Bronchial epithelial cell (primary cell): ENCODE data around the gene ORC1. TPM values are rescaled to one million over a fixed set of nuclear protein-coding genes. Genes with fewer than 3 reads are reported as not detected.

Experiments used
- DNase-seq: peaks from one replicate; pipeline ENCODE4 v3.0.0-alpha.2; 2010; ENCODE audit warnings: low read depth
- FAIRE-seq: peaks from 2 replicates; lab custom pipeline; 2011; peaks lifted over from hg19 to GRCh38; lab: Jason Lieb, UNC
- H3K27me3 ChIP-seq: 2 replicates; pipeline ENCODE4 v1.5.1; 2011; ENCODE audit warnings: low read length; ENCODE audit not compliant: control insufficient read depth, insufficient read depth
- H3K36me3 ChIP-seq: 2 replicates; pipeline ENCODE4 v1.5.1; 2011; ENCODE audit warnings: low read length; ENCODE audit not compliant: control insufficient read depth, insufficient read depth
- H3K4me3 ChIP-seq: 2 replicates; pipeline ENCODE4 v1.5.1; 2011; ENCODE audit warnings: mild to moderate bottlenecking, low read depth, low read length, control low read depth
- total RNA-seq: library from RNA; depleted of rRNA; stranded (reverse); fragments of >200 nt; gene quantifications from 2 replicates; pipeline ENCODE4 v1.2.1, GENCODE V29; 2014
- TF ChIP-seq, protein P1 (sequence below): IDR thresholded peaks from 2 replicates; pipeline ENCODE4 v1.5.1; 2011; ENCODE audit warnings: mild to moderate bottlenecking, moderate library complexity, low read length, control low read depth, inconsistent platforms; ENCODE audit not compliant: insufficient read depth, severe bottlenecking

ORC1 gene
- total RNA-seq, 1 donor from 2014 or later = 0.26 TPM

DNA sequence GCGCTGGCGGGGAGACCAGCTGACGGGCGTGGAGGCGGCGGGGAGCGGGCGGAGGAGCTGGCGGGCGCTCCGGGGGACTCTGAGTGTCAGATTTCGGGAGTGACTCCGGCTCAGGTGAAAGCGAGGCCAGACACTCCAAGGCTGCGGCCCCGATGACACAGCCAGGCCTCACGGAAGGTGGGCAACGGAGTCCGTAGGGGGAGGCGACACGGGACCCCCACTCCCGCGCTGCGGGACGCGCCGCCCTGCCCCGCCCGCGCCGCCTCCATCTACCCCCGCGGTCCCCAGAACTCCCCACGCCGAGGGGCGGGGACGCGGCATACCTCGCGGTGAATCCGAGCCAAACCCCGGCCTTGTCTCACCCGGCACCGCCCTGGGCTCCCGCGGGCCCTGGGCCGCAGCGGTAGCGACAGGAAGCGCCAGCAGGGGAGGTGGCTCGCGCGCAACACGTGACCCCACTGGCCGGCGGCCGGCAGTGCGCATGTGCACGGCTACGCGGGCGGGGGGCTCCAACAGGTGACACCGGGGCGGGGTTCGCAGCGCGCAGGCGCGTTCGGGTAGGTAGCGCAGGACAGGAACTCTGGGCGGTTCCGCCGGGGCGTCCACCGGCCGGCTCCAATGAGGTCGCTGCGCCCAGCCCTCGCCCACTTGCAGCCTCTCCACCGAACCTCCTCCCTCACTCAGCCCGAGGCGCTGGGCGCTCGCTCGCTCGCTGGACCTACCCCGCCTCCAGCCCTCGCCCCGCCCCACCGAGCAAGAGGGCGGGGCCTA lies 38.3 kb downstream of the ORC1 start, which contains the start of gene CC2D1B:
CC2D1B (minus strand) TSS at position 460 of the 771 bp plus-strand sequence. CDS start 1,585 bp downstream, outside the sequence.
- no peaks in the 10 kb centered on the region for H3K27me3 ChIP-seq
- FAIRE-seq = no peak

DNA sequence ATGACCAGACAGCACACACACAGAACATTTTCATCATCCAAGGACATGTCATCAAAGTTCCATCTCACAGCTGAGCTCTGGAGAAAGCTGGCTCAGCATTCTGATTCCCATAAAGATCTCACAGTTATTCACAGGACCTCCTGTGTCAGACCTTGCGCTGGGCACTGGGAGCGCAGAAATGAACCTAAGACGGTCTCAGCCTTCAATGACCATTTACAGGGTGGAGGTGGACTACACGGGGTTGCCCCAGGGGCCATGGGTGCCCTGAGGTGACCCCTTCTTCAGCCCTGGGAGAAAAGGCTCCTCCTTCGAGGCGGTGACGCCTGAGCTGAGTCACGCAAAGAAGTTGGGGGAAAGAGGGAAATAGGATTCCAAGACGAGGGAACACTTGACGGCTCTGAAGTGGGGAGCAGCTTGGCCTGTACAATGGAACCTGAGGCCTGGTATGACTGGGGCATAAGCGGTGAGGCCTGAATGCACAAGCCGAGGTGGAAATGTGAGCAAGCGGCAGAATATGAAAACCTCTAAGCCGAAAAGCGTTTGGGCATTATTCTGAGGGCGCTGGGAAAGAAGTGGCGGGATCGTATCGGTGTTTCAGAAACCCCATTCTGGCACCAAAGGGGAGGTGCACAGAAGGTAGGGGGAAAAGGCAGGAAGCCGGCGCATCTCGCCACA lies 39.0 kb downstream of the ORC1 start:
- FAIRE-seq (no peak), DNase-seq (peak; percentile 71)
- Histone ChIP-seq H3K36me3 (peaks cover 22% of the 10 kb centered on the region), H3K27me3 (no peaks in the 10 kb centered on the region), H3K4me3 (peak overlapping the region; percentile 93)
- TF ChIP-seq, protein P1, sequence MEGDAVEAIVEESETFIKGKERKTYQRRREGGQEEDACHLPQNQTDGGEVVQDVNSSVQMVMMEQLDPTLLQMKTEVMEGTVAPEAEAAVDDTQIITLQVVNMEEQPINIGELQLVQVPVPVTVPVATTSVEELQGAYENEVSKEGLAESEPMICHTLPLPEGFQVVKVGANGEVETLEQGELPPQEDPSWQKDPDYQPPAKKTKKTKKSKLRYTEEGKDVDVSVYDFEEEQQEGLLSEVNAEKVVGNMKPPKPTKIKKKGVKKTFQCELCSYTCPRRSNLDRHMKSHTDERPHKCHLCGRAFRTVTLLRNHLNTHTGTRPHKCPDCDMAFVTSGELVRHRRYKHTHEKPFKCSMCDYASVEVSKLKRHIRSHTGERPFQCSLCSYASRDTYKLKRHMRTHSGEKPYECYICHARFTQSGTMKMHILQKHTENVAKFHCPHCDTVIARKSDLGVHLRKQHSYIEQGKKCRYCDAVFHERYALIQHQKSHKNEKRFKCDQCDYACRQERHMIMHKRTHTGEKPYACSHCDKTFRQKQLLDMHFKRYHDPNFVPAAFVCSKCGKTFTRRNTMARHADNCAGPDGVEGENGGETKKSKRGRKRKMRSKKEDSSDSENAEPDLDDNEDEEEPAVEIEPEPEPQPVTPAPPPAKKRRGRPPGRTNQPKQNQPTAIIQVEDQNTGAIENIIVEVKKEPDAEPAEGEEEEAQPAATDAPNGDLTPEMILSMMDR = no peak

More for the DNA sequence above, 38.3 kb downstream of the ORC1 start, which contains the start of gene CC2D1B:
- peaks cover 15% of the 10 kb centered on the region for H3K36me3 ChIP-seq
- peak within 1 kb of the TSS; percentile 93 for H3K4me3 ChIP-seq
- TF ChIP-seq, protein P1 = peak; percentile 12
- DNase-seq = peak; percentile 95

DNA sequence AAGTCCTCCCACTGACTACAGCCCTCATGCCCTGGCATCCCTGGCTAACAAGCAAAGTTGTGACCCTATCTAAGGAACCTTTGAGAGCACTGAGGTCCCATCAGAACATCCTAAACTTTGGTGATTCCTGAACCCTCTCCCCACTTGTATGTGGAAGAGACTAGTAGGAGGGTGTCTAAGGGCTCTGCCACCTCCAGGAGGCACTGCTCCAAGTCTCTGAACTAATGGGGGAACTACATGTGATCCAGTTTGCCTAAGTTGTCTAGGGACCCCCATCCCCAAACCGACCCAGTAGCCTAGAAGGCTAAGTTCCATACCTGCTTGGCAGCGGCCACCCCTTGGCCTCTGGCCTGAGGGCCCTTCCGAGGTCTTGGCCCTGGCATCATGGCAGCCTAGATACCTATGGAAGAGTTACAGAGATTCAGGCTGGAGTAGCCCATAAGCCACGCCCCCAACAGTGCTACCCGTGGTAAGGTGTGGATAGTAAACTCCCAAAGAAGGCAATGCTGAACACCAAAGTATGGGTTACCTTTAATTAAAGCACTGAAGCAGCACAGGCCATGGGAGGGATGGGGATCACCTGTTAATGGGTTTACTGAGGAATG lies 39.9 kb downstream of the ORC1 start:
- FAIRE-seq = no peak
- TF ChIP-seq, protein P1 = no peak
- Histone ChIP-seq H3K27me3 (no peaks in the 10 kb centered on the region), H3K4me3 (no peak overlapping the region), H3K36me3 (peaks cover 31% of the 10 kb centered on the region)
- no peak for DNase-seq

DNA sequence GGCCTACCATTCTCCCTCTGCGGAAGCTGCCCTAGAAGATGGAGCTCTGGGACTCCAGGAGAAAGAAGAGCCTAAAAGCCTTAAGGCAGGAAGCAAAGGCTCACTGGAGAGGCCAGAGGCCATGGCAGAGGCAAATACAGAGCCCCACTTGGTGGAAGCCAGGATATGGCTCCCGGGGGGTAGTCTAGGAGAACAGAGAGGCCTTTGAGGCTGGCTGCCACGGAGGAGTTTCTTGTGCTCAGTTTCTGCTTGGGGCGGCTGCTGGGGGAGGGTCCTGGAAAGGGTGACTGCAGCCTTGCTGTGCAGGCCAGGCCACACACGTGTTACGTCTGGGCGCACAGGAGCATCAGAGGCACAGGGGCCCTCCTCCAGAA lies 43.6 kb downstream of the ORC1 start:
- Histone ChIP-seq H3K36me3 (peaks cover 64% of the 10 kb centered on the region), H3K4me3 (no peak overlapping the region), H3K27me3 (no peaks in the 10 kb centered on the region)
- DNase-seq (no peak), FAIRE-seq (peak; percentile 28)
- TF ChIP-seq, protein P1 = no peak

DNA sequence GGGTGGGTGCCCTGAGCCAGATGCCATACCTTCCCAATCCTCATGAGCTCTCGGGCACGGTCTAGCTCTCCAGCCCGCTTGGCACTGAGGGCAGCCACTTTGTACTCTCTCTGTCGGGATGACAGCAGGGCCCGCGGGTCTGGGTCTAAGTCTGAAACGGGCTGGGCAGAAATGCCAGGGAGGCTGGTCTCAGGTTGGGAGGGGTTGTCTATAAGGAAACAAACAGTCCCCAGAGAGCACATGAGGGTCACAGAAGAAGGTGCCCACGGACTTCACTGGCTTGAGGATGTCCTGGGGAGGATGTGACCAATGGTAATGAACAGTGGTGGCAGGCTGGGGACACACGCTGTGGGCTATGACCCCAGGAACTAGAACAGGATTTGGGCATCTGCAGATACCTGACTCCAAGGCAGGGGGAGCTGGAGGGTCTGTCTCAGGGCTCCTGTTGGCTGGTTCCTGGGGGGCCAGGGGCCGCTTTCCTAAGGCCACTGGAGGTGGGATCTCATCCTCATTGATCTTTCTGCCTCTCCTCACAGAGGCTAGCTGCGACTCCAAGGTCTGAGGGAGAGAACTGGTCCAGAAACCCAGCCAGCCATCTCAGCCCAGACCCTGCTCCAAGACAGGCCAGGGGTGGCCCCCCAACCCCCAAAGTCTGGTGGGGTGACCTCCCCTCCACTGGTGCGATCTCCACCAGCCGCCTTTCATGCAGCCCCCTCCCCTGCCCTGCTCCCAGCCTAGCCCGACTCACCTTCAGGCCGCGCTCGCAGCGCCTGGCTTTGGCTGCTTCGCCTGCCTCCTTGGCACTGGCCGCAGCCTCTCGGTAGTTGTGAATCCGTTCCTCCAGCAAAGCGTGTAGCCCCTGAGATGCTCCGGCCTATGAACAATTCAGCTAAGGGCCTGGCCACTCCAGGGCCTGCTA lies 44.3 kb downstream of the ORC1 start:
- no peak for DNase-seq
- FAIRE-seq = no peak

More for the DNA sequence above, 44.3 kb downstream of the ORC1 start:
- H3K27me3 ChIP-seq = no peaks in the 10 kb centered on the region
- H3K4me3 ChIP-seq = no peak overlapping the region
- TF ChIP-seq, protein P1 = no peak
- H3K36me3 ChIP-seq = peaks cover 68% of the 10 kb centered on the region
